Activated T-helper 1 cell treated with Interleukin-2 at 50 U/mL for 16 hours (primary cell): ENCODE data around the gene TMEM167B.
A peak's percentile ranks its signal among the peaks of the same experiment; 100 is the strongest.
"Not testable (repeated sequence)": the region's sequence is repeated elsewhere in the genome, so short reads cannot be mapped to it uniquely, and the experiment has no call there.

Experiments used
- DNase-seq: peaks from one replicate; pipeline ENCODE4 v3.0.0-alpha.2; 2020; ENCODE audit warnings: low read depth

Gene TMEM167B

DNA sequence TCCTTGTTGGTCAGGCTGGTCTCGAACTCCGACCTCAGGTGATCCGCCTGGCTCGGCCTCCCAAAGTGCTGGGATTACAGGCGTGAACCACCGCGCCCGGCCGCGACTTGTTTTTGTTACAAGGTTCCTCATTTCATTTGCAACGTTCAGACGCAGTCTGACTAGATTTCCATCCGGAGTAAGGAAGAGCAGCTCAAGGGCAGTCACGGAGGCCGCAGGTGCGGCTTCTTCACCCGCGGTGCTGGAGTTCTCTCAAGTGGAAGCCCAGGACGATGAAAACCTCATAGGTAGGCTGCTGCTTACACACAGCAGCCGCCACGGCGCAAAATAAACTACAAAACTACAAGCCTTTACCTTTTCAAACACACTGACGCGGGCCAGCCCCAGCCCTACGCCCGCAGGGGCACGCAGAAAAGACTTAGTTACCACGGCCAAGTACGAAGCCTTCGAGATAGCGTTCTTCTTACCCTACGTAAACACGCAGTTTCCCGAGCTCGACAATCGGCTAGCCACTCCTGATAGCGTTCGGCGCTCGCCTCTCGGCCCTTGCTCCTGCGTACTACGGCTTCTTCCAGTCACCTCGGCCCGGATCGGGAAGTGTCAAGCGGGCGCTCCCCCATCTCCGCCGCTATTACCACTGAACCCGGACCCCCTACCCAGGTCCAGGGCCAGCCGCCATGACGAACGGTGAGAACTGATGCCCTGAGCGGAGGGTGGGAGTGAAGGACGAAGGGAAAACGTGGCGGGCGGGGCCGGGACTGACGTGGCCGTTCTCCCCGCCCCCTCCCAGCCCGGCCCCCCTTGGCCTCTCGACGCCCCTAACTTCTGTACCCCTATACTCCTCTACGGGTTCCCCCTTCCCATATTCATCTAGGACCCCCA lies at the start of gene TMEM167B:
Gene TMEM167B, plus strand, starts transcription at position 569 of the 882 bp plus-strand sequence. Its CDS starts 109 bp downstream, at position 678.
- peak; percentile 78 for DNase-seq

GRCh38 chr1:109040989-109041620 lies 49.5 kb upstream of the TMEM167B start:
- peak; percentile 8 for DNase-seq

- DNase-seq, result peak; percentile 94
These were observed 48.7 kb upstream of the TMEM167B start, which contains the start of gene WDR47 for GRCh38 chr1:109041621-109042468. WDR47 (minus strand) TSS chr1:109042102; CDS start chr1:109023512, 18,590 bp downstream.

DNA sequence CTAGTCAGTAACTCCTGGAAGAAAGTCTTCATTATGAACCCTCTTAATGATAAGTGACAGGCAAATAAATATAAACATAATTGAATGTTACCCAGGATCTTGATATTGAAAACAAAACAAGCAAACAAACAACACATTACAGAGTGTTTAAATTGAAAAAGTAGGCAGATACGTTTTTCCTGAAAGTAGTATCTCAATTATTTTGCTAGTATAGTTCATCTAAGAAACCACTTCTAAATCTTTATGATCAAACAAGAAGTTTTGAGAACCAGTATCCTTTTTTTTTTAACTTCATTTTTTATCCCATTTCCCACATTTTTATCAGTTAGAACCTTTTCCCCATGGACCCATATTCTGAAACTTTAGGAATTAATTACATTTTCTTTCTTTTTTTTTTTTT lies 45.0 kb upstream of the TMEM167B start:
- no peak for DNase-seq

GRCh38 chr1:109046671-109047070 lies 43.9 kb upstream of the TMEM167B start:
- no peak for DNase-seq

- no peak for DNase-seq
These were observed 43.2 kb upstream of the TMEM167B start for GRCh38 chr1:109047339-109047738.

DNA sequence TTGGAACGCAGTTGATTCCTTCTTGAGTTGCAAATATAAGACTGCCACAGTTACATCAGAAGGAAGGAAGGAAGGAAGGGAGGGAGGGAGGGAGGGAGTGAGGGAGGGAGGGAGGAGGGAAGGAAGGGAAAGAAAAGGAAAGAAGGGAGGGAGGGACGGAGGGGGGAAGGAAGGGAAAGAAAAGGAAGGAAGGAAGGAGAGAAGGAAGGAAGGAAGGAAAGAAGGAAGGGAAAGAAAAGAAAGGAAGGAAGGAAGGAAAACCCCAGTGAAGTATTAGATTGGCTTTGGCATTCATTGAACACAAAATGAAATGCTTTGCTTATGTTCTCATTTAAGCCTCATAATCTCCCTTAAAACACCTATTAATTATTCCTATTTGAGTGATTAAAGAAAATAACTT lies 42.2 kb upstream of the TMEM167B start:
- no peak for DNase-seq

- DNase-seq, result no peak
These were observed 40.2 kb upstream of the TMEM167B start for GRCh38 chr1:109050228-109050995.

DNA sequence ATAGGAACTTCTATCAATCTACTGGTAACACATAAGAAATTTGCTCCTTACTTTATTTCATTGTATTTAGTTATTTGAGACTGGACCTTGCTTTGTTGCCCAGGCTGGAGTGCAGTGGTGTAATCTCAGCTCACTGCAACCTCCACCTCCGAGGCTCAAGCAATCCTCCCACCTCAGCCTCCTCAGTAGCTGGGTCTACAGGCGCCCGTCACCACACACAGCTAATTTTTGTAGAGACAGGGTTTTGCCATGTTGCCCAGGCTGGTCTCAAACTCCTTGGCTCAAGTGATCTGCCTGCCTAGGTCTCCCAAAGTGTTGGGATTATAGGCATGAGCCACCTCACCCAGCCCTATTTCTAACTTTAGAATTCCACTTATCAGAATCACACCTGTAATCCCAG lies 38.4 kb upstream of the TMEM167B start:
- DNase-seq, result not testable (repeated sequence)

DNA sequence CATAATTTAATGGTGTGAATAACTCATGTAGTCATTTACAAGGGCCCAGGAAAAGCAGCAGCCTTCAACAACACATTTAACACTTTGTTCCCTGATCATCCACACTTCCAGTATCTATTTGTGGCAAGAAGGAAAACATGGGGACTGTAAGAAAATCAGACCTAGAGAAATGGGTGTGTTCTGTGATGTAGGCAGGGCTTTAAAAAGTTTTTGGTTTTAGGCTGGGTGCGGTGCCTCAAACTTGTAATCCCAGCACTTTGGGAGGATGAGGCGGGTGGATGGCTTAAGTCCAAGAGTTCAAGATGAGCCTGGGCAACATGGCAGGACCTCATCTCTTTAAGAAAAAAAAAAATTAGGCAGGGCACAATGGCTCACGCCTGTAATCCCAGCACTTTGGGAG lies 34.5 kb upstream of the TMEM167B start:
- DNase-seq, result no peak

GRCh38 chr1:109059026-109059425 lies 31.5 kb upstream of the TMEM167B start:
- DNase-seq, result no peak

- no peak for DNase-seq
These were observed 29.9 kb upstream of the TMEM167B start for GRCh38 chr1:109060707-109061106.

GRCh38 chr1:109061183-109061582 lies 29.4 kb upstream of the TMEM167B start:
- DNase-seq, result no peak

DNA sequence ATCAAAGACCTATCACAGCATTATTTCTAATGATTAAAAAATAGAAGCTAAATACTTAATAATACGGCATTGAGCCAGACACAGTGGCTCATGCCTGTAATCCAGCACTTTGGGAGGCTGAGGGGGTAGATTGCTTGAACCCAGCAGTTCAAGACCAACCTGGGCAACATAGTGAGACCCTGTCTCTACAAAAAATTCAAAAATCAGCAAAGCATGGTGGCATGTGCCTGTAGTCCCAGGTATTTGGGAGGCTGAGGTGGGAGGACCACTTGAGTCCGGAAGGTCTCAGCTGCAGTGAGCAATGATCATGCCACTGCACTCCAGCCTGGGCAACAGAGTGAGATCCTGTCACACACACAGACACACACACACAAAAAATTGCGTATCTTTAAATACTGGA lies 25.4 kb upstream of the TMEM167B start:
- no peak for DNase-seq

DNA sequence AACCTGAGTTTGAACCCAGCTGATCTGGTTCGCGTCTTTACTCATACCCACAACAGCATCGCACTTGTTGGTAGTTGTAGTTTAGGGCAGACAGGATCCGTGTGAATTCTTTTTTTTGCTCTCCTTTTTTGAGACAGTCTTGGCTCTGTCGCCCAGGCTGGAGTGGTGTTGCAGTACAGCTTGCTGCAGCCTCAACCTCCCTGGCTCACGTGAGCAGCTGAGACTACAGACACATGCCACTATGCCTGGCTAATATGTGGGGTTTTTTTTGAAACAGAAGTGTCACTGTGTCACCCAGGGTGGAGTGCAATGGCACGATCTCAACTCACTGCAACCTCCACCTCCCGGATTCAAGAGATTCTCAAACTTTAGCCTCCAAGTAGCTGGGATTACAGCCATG lies 22.7 kb upstream of the TMEM167B start:
- no peak for DNase-seq

- no peak for DNase-seq
These were observed 21.3 kb upstream of the TMEM167B start for GRCh38 chr1:109069294-109069693.

- peak; percentile 80 for DNase-seq
These were observed 14.8 kb upstream of the TMEM167B start, which contains the start of gene TAF13 for GRCh38 chr1:109075531-109076490. TAF13 (minus strand) TSS chr1:109076003; CDS start chr1:109075947, 56 bp downstream.

GRCh38 chr1:109078317-109078716 lies 12.2 kb upstream of the TMEM167B start:
- no peak for DNase-seq

GRCh38 chr1:109079240-109079622 lies 11.3 kb upstream of the TMEM167B start:
- no peak for DNase-seq

- DNase-seq, result no peak
These were observed 10.0 kb upstream of the TMEM167B start for GRCh38 chr1:109080441-109081082.
